Upper lobe of left lung (tissue), 6 donors: Measurements from ENCODE around the gene PRPF40B. TPM values are rescaled to one million over a fixed set of nuclear protein-coding genes. Genes with fewer than 3 reads are reported as not detected.
A peak's percentile ranks its signal among the peaks of the same experiment; 100 is the strongest.

ENCODE experiments used
- ATAC-seq, 2 donors: fragments of 200-7000 bp; cut with Tn5 transposase; one replicate each; pipeline ENCODE4 v1.9.1; 2022; ENCODE audit warnings: mild to moderate bottlenecking in 2 of 2, moderate library complexity in 2 of 2; ENCODE audit not compliant: low FRiP score in 2 of 2
- DNase-seq, 2 donors: peaks; one replicate each; pipeline ENCODE4 v3.0.0-alpha.2; 2019 to 2020
- H3K27ac ChIP-seq, 4 donors: fragments of 200-600 bp; sonication (generic); one replicate each; pipeline ENCODE4 v1.5.1; 2016 to 2019
- H3K27me3 ChIP-seq, 4 donors: fragments of 200-600 bp; sonication (generic); one replicate each; pipeline ENCODE4 v1.5.1; 2017 to 2019
- H3K36me3 ChIP-seq, 4 donors: fragments of 200-600 bp; sonication (generic); one replicate each; pipeline ENCODE4 v1.5.1; 2016 to 2019
- H3K4me1 ChIP-seq, 4 donors: fragments of 200-600 bp; sonication (generic); one replicate each; pipeline ENCODE4 v1.5.1; 2018 to 2019
- H3K4me3 ChIP-seq, 4 donors: fragments of 200-600 bp; sonication (generic); one replicate each; pipeline ENCODE4 v1.5.1; 2017 to 2019; ENCODE audit warnings: mild to moderate bottlenecking in 2 of 4, moderate library complexity in 1 of 4
- H3K9me3 ChIP-seq, 4 donors: fragments of 200-600 bp; sonication (generic); one replicate each; pipeline ENCODE4 v1.5.1; 2018 to 2019
- EP300 ChIP-seq, 4 donors: sonication (generic); formaldehyde crosslinking; IDR thresholded peaks; one replicate each; pipeline ENCODE4 v1.5.1; 2017; ENCODE audit warnings: antibody characterized with exemption in 4 of 4, control low read depth in 2 of 4
- POLR2A ChIP-seq, 4 donors: fragments of 450-650 bp; IDR thresholded peaks; one replicate each; pipeline ENCODE4 v1.5.1; 2016 to 2017; ENCODE audit warnings: antibody characterized with exemption in 4 of 4, mild to moderate bottlenecking in 2 of 4
- POLR2AphosphoS5 ChIP-seq, 2 donors: sonication (generic); formaldehyde crosslinking; IDR thresholded peaks; one replicate each; pipeline ENCODE4 v1.5.1; 2017; ENCODE audit warnings: antibody characterized with exemption in 2 of 2
- WGBS, 2 donors: methylation state at CpG; one replicate each; pipeline ENCODE4 v1.1.5; 2017 to 2018; 5-methylcytosine and 5-hydroxymethylcytosine counted together
- total RNA-seq, 6 donors: library from RNA; depleted of rRNA in 4 of 6; stranded (reverse); fragments of >200 nt in 4 of 6; gene quantifications; one replicate each; pipeline versions ENCODE4 v1.1.0 to v1.2.1, GENCODE V29; 2016 to 2021
- TF ChIP-seq, protein P1 (sequence below), 6 experiments: fragments of 450-650 bp in 4 of 6; fragments of 200-600 bp in 2 of 6; sonication (generic) in 2 of 6; IDR thresholded peaks; one replicate each; pipeline ENCODE4 v1.5.1; 2016 to 2019; ENCODE audit warnings: antibody characterized with exemption in 6 of 6
- donor health status: DM: no; HTN: no; CAD: no; lungs with moderate emphysema.
- donor health status: DM: no; HTN: yes; CAD: no; lungs with severe emphysema.

The PRPF40B gene
- total RNA-seq, 6 donors from 2014 or later = 10.8 to 63.9 (median 16.9) TPM

DNA sequence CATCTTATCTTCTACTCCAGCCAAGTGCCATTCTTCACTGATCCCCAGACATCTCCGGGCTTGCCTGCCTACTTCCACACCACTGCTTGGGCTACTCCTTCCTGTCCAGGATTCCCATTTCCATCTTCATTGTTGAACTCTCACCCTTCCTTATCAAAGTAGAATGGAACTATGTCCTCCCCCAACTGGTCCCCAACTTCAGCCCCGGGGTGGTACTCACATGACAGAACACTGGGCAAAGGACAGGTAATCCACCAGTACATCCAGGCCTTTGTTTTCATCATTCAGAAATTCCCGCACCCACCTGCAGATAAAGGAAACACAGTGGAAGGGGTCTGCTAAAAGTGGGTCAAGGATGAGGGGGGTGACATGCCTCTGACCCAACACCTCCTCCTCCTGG, 38.4 kb downstream of the PRPF40B start:
- peaks cover 54 to 60% (median 57%) of the 10 kb centered on the region in 4 donors for H3K4me1 ChIP-seq
- TF ChIP-seq, protein P1, sequence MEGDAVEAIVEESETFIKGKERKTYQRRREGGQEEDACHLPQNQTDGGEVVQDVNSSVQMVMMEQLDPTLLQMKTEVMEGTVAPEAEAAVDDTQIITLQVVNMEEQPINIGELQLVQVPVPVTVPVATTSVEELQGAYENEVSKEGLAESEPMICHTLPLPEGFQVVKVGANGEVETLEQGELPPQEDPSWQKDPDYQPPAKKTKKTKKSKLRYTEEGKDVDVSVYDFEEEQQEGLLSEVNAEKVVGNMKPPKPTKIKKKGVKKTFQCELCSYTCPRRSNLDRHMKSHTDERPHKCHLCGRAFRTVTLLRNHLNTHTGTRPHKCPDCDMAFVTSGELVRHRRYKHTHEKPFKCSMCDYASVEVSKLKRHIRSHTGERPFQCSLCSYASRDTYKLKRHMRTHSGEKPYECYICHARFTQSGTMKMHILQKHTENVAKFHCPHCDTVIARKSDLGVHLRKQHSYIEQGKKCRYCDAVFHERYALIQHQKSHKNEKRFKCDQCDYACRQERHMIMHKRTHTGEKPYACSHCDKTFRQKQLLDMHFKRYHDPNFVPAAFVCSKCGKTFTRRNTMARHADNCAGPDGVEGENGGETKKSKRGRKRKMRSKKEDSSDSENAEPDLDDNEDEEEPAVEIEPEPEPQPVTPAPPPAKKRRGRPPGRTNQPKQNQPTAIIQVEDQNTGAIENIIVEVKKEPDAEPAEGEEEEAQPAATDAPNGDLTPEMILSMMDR (IDR thresholded peaks at IDR 0.05) = no peak
- TF ChIP-seq EP300 (IDR thresholded peaks at IDR 0.05) (no peak), POLR2A (IDR thresholded peaks at IDR 0.05) (no peak), POLR2AphosphoS5 (IDR thresholded peaks at IDR 0.05) (no peak)
- H3K27ac ChIP-seq = peak overlapping the region; percentile 82 to 92 (median 83)
- WGBS, 2 donors = 72 to 82% methylated on average over 3 of the region's 3 CpGs
- H3K4me3 ChIP-seq = no peak overlapping the region
- H3K27me3 ChIP-seq = no peaks in the 10 kb centered on the region
- DNase-seq (no peak), ATAC-seq (no peak)
- H3K9me3 ChIP-seq = no peaks in the 10 kb centered on the region
- peaks cover 0 to 17% (median 6%) of the 10 kb centered on the region in 4 donors for H3K36me3 ChIP-seq

DNA sequence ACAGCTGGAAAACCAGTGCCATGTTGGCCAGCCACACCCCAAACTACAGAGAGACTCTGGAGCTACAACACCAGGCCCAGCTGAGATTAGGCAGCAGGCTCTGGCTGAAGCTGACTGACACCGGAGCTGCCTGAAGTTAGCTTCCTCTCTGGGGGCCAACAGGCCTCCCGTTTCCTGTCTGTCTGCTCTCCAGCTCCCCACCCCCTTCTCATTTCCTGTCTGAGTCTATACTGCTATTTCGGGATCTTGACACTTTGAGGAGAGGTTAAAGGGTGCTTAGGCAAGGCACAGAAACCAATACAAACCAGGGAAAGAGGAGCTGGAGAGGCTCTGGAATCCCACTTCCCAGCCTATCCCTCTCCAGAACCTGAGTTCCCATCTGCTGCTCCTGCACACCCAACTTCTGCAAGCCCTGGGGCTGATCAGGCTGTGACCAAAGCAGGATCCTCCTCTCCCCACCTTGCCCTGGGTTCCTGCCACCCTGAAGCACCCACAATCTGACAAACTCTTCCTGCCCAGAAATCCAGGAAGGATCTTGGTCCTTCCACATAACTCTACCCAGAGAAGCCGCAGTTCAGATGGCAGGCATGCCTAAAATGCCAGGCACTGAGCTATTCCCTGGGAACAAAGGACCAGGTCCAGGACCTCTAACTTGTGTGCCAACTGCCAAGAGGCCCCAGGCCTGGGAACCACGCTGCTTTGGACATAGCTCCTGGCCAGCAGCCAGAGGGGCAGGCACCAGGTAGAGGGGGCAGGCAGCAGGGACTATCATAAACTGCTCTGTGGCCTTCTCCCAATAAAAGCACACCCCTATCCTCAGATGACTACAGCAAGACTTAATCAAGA, 39.9 kb downstream of the PRPF40B start:
- peak overlapping the region; percentile 82 to 92 (median 83) for H3K27ac ChIP-seq
- peaks cover 54 to 61% (median 58%) of the 10 kb centered on the region in 4 donors for H3K4me1 ChIP-seq
- H3K4me3 ChIP-seq = no peak overlapping the region
- TF ChIP-seq EP300 (IDR thresholded peaks at IDR 0.05) (peak in 2 of 4 donors; percentile 44 to 88), POLR2AphosphoS5 (IDR thresholded peaks at IDR 0.05) (peak; percentile 75 to 83), POLR2A (IDR thresholded peaks at IDR 0.05) (peak in 1 of 4 donors; percentile 52)
- TF ChIP-seq, protein P1 (IDR thresholded peaks at IDR 0.05) = no peak
- peaks cover 0 to 4% (median 1%) of the 10 kb centered on the region in 4 donors for H3K36me3 ChIP-seq
- peak; percentile 80 to 89 for ATAC-seq
- no peaks in the 10 kb centered on the region for H3K9me3 ChIP-seq
- peak in 1 of 2 donors; percentile 79 for DNase-seq
- 3 to 6% methylated on average over 4 to 5 of the region's 5 CpGs for WGBS, 2 donors
- H3K27me3 ChIP-seq = no peaks in the 10 kb centered on the region

GRCh38 chr12:49664167-49664566, 40.8 kb downstream of the PRPF40B start:
- Histone ChIP-seq H3K9me3 (no peaks in the 10 kb centered on the region), H3K4me1 (peaks cover 49 to 61% (median 58%) of the 10 kb centered on the region in 4 donors), H3K27me3 (no peaks in the 10 kb centered on the region), H3K36me3 (no peaks in the 10 kb centered on the region), H3K4me3 (no peak overlapping the region), H3K27ac (peak overlapping the region; percentile 82 to 92 (median 83))
- TF ChIP-seq POLR2A (IDR thresholded peaks at IDR 0.05) (no peak), POLR2AphosphoS5 (IDR thresholded peaks at IDR 0.05) (no peak), EP300 (IDR thresholded peaks at IDR 0.05) (no peak)
- TF ChIP-seq, protein P1 (IDR thresholded peaks at IDR 0.05) = no peak
- ATAC-seq (no peak), DNase-seq (no peak)
- WGBS, 2 donors = 92 to 93% methylated on average over 4 of the region's 4 CpGs

- ATAC-seq (no peak), DNase-seq (no peak)
These were observed 41.4 kb downstream of the PRPF40B start for GRCh38 chr12:49664591-49665239.

More at GRCh38 chr12:49664591-49665239, 41.4 kb downstream of the PRPF40B start:
- WGBS, 2 donors = 80 to 90% methylated on average over 4 of the region's 4 CpGs
- peak overlapping the region; percentile 82 to 92 (median 83) for H3K27ac ChIP-seq
- no peaks in the 10 kb centered on the region for H3K27me3 ChIP-seq
- no peak overlapping the region for H3K4me3 ChIP-seq
- H3K36me3 ChIP-seq = no peaks in the 10 kb centered on the region
- TF ChIP-seq, protein P1 (IDR thresholded peaks at IDR 0.05) = no peak
- TF ChIP-seq POLR2A (IDR thresholded peaks at IDR 0.05) = no peak
- TF ChIP-seq POLR2AphosphoS5 (IDR thresholded peaks at IDR 0.05) = no peak
- no peak for TF ChIP-seq EP300 (IDR thresholded peaks at IDR 0.05)
- H3K9me3 ChIP-seq = no peaks in the 10 kb centered on the region
- peaks cover 52 to 61% (median 58%) of the 10 kb centered on the region in 4 donors for H3K4me1 ChIP-seq
